ENCODE measurements around the gene PCDH15. TPM values are rescaled to one million over a fixed set of nuclear protein-coding genes. Genes with fewer than 3 reads are reported as not detected.

The PCDH15 gene
- total and polyA plus RNA-seq, 9 of the 15 experiments (the other 6 are each of a cell fraction or from before 2014, with no cell fraction given), result not detected

- TF ChIP-seq, protein P1, sequence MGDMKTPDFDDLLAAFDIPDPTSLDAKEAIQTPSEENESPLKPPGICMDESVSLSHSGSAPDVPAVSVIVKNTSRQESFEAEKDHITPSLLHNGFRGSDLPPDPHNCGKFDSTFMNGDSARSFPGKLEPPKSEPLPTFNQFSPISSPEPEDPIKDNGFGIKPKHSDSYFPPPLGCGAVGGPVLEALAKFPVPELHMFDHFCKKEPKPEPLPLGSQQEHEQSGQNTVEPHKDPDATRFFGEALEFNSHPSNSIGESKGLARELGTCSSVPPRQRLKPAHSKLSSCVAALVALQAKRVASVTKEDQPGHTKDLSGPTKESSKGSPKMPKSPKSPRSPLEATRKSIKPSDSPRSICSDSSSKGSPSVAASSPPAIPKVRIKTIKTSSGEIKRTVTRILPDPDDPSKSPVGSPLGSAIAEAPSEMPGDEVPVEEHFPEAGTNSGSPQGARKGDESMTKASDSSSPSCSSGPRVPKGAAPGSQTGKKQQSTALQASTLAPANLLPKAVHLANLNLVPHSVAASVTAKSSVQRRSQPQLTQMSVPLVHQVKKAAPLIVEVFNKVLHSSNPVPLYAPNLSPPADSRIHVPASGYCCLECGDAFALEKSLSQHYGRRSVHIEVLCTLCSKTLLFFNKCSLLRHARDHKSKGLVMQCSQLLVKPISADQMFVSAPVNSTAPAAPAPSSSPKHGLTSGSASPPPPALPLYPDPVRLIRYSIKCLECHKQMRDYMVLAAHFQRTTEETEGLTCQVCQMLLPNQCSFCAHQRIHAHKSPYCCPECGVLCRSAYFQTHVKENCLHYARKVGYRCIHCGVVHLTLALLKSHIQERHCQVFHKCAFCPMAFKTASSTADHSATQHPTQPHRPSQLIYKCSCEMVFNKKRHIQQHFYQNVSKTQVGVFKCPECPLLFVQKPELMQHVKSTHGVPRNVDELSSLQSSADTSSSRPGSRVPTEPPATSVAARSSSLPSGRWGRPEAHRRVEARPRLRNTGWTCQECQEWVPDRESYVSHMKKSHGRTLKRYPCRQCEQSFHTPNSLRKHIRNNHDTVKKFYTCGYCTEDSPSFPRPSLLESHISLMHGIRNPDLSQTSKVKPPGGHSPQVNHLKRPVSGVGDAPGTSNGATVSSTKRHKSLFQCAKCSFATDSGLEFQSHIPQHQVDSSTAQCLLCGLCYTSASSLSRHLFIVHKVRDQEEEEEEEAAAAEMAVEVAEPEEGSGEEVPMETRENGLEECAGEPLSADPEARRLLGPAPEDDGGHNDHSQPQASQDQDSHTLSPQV (IDR thresholded peaks at IDR 0.05), result no peak
- no peak for TF ChIP-seq ZNF197 (CRISPR knock-in tag; IDR thresholded peaks at IDR 0.05; ENCODE audit: low read depth)
- TF ChIP-seq MCM3 (IDR thresholded peaks at IDR 0.05), result no peak
- TF ChIP-seq ZNF263 (CRISPR knock-in tag; IDR thresholded peaks at IDR 0.05; ENCODE audit: borderline replicate concordance), result no peak
- TF ChIP-seq RBFOX2 (IDR thresholded peaks at IDR 0.05; ENCODE audit: low read depth, low read length), result no peak
Observed at GRCh38 chr10:54064215-54064614, 736.8 kb downstream of the PCDH15 start (continued).

DNA sequence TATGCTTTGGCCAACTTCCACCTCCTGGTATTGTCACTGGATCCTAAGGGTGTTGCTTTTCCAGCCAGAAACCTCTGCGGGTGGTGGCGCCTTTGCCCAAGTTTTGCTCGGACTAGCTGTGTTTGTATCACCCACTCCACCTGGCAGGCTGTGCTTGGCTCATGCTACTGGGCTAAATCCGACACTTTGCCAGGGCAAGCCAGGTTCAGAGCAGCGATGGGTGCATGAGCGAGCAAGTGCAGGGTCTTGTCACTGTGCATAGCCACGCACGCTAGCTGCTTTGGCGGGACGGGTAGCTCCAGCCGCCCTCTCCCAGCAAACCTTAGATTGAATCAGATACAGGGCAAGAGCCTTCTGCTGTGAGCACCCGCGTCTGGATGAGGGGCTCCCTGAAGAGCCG, 737.5 kb downstream of the PCDH15 start:
- in situ Hi-C loops (cut with MboI), result no loop called here
- no peak for FAIRE-seq
- Histone ChIP-seq H3K79me2 (ENCODE audit: control insufficient read depth, insufficient read depth, low read length) (no peaks in the 10 kb centered on the region), H3K9ac (ENCODE audit: insufficient read depth in 1 of 2, low read depth in 2 of 2, low read length in 2 of 2) (no peak overlapping the region), H3K4me2 (ENCODE audit: insufficient read depth, low read length) (no peak overlapping the region), H3K36me3 (ENCODE audit: control insufficient read depth, insufficient read depth, low read length) (no peaks in the 10 kb centered on the region), H3K4me3 (no peak overlapping the region), H3K4me1 (replicated peaks in 1 of 2; ENCODE audit: control insufficient read depth in 2 of 2, insufficient read depth in 2 of 2, low read length in 2 of 2) (no peaks in the 10 kb centered on the region), H3K27ac (ENCODE audit: extremely low read depth, low read depth, low read length) (no peak overlapping the region), H3K27me3 (ENCODE audit: control insufficient read depth in 2 of 2, insufficient read depth in 2 of 2, low read length in 2 of 2) (no peaks in the 10 kb centered on the region), H2AFZ (ENCODE audit: low read depth, low read length) (no peak overlapping the region), H3K9me1 (ENCODE audit: control insufficient read depth, insufficient read depth, low read length) (no peaks in the 10 kb centered on the region), H4K20me1 (replicated peaks; ENCODE audit: control insufficient read depth, insufficient read depth, low read length) (no peaks in the 10 kb centered on the region), H3K9me3 (replicated peaks; ENCODE audit: control insufficient read depth, insufficient read depth, low read depth, low read length) (no peaks in the 10 kb centered on the region)
- ChIA-PET CTCF (ENCODE audit: low intra/inter-chr PET ratio) (no interaction called here), POLR2A (no interaction called here)
- no peak for DNase-seq (ENCODE audit: extremely low read depth in 1 of 4, low spot score in 3 of 4)
- intact Hi-C loops (cut with micrococcal nuclease), result no loop called here
- WGBS (ENCODE audit: insufficient coverage, low coverage, missing lambda C conversion rate), result 2% methylated on average over 14 of the region's 14 CpGs
- ATAC-seq, result no peak
- BruUV-seq (replicated peaks), result no TSS peak
- TF ChIP-seq SFPQ (IDR thresholded peaks at IDR 0.05; ENCODE audit: low read depth, low read length) (no peak), ZNF224 (CRISPR knock-in tag; IDR thresholded peaks at IDR 0.05) (no peak), ESRRA (IDR thresholded peaks at IDR 0.05; ENCODE audit: borderline replicate concordance, low read depth) (no peak), PYGO2 (tag; IDR thresholded peaks at IDR 0.05) (no peak), CTCF (IDR thresholded peaks at IDR 0.05 in 2 of 3, conservative IDR thresholded peaks at IDR 0.05 in 1 of 3; ENCODE audit: insufficient read depth in 2 of 3, low read depth in 1 of 3, low read length in 3 of 3) (no peak), DNMT1 (IDR thresholded peaks at IDR 0.05) (no peak)
- TF ChIP-seq, protein P2, sequence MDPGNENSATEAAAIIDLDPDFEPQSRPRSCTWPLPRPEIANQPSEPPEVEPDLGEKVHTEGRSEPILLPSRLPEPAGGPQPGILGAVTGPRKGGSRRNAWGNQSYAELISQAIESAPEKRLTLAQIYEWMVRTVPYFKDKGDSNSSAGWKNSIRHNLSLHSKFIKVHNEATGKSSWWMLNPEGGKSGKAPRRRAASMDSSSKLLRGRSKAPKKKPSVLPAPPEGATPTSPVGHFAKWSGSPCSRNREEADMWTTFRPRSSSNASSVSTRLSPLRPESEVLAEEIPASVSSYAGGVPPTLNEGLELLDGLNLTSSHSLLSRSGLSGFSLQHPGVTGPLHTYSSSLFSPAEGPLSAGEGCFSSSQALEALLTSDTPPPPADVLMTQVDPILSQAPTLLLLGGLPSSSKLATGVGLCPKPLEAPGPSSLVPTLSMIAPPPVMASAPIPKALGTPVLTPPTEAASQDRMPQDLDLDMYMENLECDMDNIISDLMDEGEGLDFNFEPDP (CRISPR knock-in tag; IDR thresholded peaks at IDR 0.05), result no peak

All from K562 (cell line).